HG02973 (cell line): ENCODE results near the gene ACTL7A.
"Not testable (repeated sequence)": the region's sequence is repeated elsewhere in the genome, so short reads cannot be mapped to it uniquely, and the experiment has no call there.

Source experiments
- ATAC-seq: cut with Tn5 transposase; IDR thresholded peaks from one replicate; pipeline ENCODE4 v1.9.1; 2021; ENCODE audit warnings: moderate library complexity; ENCODE audit not compliant: unreplicated experiment

Gene ACTL7A

GRCh38 chr9:108848296-108848695, 13.8 kb upstream of the ACTL7A start:
- ATAC-seq = not testable (repeated sequence)

DNA sequence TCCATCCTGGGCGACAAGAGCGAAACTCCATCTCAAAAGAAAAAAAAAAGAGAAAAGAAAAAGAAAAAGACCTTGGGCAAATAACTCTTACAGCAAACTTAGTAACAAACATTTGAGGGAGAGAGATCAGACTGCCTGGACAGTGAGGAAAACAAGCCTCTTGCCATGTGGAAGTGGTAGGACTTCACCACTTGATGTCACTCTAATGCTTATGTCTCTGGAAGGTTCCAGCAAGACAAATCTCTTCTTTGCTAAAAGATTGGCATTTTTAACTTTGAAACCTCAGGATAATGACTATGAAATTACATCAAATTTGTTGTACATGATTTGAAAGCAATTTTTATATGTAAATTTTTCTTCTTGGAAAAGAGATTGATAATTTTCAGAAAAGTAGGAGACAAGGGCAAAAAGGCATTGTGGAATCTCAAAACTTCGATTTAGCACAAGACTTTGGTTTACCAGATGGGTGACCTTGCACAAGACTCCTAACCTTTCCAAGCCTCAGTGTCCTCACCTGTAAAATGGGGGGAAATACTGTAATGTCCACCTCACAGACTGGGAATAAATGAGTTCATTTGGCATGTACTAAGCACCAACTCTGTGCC, 11.7 kb upstream of the ACTL7A start:
- no peak for ATAC-seq

GRCh38 chr9:108851138-108851537, 10.9 kb upstream of the ACTL7A start:
- no peak for ATAC-seq

DNA sequence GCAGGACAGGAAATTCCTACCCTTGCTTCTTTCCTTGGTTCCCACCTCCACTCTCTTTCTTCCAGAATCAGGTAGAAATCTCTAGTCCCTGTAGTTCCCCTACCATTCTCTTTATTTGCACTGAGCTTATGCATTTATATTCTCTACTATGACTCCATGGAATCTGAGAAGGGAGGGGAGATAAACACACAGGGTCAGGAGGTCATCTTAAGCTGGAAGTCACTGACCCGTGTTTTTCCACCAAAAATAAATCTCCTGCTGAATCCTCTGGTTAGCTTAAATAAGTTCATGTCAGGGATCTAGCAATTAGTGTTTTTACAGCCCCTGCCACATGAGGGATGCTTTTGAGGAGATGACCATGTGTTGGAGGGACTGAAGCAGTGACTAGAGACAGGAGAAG, 10.0 kb upstream of the ACTL7A start:
- ATAC-seq = no peak

GRCh38 chr9:108854094-108854493, 8.0 kb upstream of the ACTL7A start:
- ATAC-seq = no peak

DNA sequence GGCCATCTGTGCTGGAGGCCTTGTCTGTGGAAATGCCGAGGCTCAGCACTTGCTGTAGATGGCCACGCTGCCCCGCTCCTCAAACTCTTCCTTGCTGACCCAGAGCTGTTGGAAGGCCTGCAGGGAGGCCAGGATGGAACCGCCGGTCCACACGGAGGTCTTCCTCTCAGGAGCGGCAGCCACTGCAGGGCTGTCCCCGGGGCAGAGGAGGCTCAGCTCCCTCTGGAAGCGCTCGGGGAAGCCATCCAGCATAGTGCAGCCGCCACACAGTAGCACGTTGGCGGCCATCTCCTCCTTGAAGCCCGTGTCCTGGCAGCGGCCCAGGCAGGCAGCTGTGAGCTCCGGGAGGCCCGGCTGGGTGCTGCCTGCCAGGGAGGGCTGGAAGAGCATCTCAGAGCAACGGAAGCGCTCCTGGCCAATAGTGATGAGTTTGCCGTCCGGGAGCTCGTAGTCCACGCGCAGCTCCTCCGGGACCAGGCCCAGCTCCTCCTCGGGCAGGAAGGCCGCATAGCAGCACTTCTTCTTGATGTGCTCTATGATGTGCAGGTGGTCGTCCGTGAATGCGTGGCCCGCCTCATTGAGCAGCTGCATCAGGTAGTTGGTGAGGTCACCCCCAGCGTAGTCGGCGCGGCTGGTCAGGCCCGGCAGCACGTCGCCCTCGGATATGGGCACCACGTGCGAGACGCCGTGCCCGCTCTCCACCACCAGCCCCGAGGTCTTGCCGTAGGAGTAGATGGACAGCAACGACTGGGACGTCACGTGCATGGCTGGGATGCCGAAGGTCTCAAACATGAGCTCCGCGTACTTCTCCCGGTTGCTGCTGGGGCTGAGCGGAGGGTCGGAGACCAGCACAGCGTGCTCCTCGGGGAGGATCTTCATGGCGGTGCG, 7.2 kb upstream of the ACTL7A start:
- no peak for ATAC-seq

- no peak for ATAC-seq
Observed at GRCh38 chr9:108855529-108855886, 6.6 kb upstream of the ACTL7A start.

- no peak for ATAC-seq
Observed at GRCh38 chr9:108855888-108856287, 6.2 kb upstream of the ACTL7A start, which contains the start of gene ACTL7B. Gene ACTL7B (minus strand): TSS chr9:108855986. CDS start chr9:108855930, 56 bp downstream.

DNA sequence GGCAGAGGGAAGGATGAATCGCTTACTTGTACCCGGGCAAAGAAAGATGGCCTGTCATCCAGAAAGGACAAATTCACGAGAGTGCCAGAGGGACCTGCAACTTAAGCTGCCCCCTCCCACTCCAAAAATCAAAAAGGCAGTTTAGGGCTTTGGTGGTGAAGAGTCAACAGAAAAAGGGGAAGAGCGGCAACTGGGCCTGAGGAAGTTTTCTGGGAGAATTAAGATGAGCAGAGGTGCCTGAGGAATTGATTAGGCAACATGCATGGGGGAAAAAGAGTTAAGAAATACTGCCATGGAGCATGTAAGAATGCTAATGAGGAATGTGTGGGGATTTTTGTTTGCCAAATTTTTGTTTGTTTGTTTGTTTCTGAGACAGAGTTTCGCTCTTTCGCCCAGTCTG, 4.5 kb upstream of the ACTL7A start:
- ATAC-seq = no peak

GRCh38 chr9:108859459-108860114, 2.5 kb upstream of the ACTL7A start:
- no peak for ATAC-seq

- ATAC-seq = no peak
Observed at GRCh38 chr9:108860354-108860753, 1.7 kb upstream of the ACTL7A start.

DNA sequence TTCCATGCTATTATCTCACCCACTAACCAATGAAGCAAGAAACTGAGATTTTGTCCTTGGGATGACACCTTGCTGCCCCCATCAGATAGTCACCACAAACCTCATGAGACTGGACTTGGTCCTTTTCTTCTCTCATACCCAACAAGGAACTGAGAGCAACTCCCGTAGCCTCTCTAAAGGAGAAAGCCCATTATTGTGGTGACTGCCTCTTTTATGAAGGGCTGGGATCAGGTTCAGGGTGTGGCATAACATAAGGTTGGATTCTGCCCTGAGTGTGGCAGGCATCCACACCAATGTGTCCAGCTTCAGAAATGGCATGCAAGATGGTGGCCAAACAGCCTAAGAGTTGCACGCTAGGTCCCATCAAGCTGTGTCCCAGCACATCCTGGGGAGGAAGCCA, 1.3 kb upstream of the ACTL7A start:
- ATAC-seq = no peak

- no peak for ATAC-seq
Observed at GRCh38 chr9:108861464-108861863, 602 bp upstream of the ACTL7A start.

DNA sequence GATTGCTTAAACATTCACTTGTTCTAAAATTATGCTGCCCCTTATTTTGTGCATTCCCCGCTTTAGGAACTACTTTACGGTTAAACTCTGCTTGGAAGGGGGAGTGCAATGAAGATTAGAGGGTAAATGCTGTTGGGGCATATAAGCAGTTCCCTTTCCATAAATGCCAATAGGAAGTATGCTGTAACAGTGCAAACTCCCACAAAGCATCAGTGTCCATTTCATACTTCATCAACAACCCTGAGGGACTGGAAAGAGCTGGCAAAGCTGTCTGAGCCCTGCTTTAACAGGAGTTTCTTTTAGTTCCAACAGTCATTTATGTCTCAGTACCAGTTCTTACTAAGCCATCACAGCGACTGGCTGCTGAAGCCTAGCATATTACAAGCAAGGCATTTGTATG, 1.8 kb downstream of the ACTL7A start:
- ATAC-seq = no peak

DNA sequence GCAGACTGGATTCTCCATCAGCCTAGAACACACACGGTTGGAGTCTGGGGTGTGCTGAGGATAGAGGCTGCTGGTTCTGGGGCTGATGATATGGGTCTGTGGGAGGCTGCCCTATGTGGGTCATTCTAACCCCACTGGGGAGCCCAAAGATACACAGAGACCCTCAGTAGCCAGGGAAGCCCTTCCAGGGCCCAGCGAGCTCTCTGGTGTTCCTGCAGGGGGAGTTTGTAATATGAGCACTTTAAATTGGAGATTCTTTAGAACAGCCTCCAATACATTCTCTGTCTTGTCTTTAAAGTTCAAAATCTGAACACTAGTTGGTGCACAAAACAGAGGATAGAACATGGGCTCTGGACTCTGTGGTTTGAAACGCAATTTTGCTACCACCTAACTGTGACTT, 2.4 kb downstream of the ACTL7A start:
- no peak for ATAC-seq

DNA sequence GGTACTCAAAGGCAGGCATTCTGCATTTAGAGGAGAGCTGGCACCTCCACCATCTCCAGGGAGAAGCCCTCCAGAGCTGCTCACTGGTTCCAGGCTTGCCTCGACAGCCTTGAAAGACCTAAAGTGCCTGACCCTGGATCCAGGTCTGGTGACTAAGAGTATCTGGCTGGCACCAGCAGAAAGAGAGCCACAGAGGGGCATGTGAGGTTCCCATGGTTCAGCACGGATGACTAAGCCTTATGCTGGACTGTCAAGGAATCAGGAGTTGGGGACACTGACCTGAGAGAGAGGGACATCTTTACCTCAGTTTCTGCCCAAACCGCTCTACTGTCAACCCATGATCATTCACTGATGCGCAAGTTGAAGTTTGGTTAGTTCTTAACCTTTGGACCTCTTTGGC, 3.0 kb downstream of the ACTL7A start:
- no peak for ATAC-seq

GRCh38 chr9:108866001-108866420, 3.9 kb downstream of the ACTL7A start:
- no peak for ATAC-seq

DNA sequence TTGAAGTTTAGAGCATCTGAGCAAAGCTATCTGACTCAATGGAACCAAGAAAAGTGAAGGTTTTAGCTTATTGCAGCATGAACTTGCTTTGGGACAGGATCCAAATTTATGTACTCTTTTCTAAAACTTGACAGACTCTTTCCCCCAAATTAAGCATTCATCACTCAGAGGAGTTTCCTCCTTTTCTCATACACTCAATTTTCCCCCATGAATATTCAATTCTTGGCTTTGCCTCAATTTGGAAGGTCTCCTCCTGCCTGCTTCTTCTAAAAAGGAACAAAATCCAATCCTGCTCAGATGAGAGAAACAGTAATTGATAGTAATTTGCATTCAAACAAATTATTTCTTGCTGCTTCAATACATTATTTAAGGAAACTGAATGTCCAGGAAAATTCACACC, 5.0 kb downstream of the ACTL7A start:
- ATAC-seq = no peak

- ATAC-seq = no peak
Observed at GRCh38 chr9:108867829-108868228, 5.8 kb downstream of the ACTL7A start.

DNA sequence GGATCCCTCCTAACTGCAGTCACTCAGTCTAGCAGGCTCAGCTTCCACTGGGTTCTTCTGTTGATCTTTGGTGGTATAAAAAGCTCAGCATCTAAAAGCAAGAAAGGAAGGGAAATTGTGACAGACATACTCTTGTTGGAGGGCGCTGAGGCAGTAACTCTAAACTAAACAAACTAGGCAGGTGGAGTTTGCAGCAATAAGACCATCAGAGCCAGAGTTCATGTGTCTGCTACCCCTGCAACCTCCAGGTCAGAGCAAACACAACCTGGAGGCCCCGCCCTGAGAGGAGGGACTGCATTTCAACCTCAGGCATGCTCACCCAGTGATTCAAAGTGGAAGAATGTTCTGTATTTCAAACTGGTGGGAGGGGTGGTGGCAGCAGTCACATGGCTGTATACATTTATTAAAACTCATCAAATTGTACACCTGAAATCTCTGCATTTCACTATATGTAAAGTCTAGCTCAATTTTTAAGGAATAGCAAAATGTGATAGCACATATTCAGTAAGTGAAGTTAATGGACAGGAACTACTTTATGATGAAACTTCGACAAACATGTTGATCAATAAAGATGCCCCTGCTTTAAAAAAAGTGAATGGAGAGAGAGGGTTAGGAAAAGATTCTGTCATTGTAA, 7.1 kb downstream of the ACTL7A start:
- ATAC-seq = no peak

DNA sequence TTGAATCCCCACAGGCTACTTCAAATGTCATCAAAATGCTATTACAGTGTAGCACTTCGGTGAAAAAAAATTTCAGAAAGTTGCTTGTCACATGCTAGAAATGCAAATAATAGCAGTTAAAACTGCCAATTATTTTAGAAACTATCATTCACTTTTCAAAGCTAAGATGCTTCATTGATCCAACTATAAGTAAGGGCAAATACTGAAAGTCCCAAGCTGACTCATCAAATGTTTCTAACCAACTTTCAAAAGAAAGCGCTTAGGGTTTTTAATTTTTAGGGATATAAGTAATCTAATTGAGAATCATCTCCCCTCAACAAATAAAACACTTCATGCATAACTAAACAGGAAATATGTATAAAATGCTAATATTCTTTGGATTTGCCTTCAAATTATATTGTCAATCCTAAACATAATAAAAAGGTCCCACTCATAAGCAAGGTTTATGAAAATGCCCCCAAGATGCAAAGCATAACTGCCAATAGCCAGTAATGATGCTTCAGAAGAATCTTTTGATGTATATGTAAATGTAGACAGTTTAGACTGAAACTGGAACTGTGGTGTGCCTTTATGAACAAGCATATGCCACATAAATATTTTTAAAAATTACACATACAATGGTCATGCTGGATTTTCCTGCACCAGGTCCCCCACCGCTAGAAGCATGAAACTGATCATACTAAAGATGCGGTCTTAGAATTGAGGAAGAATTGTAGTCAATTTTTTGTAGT, 12.2 kb downstream of the ACTL7A start:
- ATAC-seq = no peak
